Measurements from ENCODE around the gene RAB28. TPM values are rescaled to one million over a fixed set of nuclear protein-coding genes. Genes with fewer than 3 reads are reported as not detected.

The RAB28 gene
- total RNA-seq, 4 donors from 2014 or later: 7.2 to 14.9 (median 13.1) TPM

DNA sequence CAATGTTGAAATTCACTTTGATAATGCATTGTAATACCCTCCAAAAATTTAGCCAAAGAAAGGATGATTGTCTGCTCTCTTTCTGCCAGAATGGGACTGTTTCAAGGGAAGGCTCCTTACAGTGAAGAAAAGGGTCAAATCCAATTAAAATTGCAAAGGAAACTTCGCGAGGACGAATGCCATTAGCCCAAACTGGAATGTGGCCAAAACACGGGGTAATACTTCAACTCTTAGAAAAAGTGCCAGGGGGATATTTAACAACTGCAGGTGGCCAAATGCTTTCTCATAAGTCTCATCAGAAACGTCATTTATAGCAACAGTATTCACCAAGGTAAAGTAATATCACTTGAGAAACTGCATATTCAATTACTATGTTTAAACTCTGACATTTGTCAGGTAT is 31.1 kb upstream of the RAB28 start:
- TF ChIP-seq POLR2A (IDR thresholded peaks at IDR 0.05): no peak
- TF ChIP-seq, protein P1, sequence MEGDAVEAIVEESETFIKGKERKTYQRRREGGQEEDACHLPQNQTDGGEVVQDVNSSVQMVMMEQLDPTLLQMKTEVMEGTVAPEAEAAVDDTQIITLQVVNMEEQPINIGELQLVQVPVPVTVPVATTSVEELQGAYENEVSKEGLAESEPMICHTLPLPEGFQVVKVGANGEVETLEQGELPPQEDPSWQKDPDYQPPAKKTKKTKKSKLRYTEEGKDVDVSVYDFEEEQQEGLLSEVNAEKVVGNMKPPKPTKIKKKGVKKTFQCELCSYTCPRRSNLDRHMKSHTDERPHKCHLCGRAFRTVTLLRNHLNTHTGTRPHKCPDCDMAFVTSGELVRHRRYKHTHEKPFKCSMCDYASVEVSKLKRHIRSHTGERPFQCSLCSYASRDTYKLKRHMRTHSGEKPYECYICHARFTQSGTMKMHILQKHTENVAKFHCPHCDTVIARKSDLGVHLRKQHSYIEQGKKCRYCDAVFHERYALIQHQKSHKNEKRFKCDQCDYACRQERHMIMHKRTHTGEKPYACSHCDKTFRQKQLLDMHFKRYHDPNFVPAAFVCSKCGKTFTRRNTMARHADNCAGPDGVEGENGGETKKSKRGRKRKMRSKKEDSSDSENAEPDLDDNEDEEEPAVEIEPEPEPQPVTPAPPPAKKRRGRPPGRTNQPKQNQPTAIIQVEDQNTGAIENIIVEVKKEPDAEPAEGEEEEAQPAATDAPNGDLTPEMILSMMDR (IDR thresholded peaks at IDR 0.05): no peak
- WGBS, 2 donors: 16 to 20% methylated on average over 5 of the region's 5 CpGs
- intact Hi-C loops (cut with DNase I; ENCODE audit: low total_unique reads): no loop called here
- no peak overlapping the region for H3K4me3 ChIP-seq (ENCODE audit: low read depth, poor library complexity, severe bottlenecking)
- DNase-seq (ENCODE audit: low spot score in 2 of 2): no peak

DNA sequence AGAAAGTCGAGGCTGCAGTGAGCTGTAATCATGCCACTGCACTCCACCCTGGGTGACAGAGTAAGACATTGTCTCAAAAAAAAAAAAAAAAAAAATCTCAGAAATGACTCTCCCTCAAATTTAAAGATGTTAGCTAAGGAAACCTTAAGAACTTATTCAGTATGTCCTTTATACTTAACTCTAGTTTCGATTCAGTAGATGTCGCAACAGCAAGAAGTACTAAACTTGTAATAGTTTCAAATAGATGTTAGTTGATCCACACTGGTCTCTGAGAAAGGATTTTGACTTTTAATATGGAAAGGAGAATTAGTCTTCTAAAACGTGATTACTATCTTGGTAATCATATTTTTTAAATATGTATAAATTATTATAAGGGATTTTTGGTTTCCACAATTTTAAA is 30.6 kb upstream of the RAB28 start:
- DNase-seq (ENCODE audit: low spot score in 2 of 2): no peak
- intact Hi-C loops (cut with DNase I; ENCODE audit: low total_unique reads): no loop called here
- 74 to 83% methylated on average over 4 of the region's 4 CpGs for WGBS, 2 donors
- H3K4me3 ChIP-seq (ENCODE audit: low read depth, poor library complexity, severe bottlenecking): no peak overlapping the region
- TF ChIP-seq POLR2A (IDR thresholded peaks at IDR 0.05): no peak
- TF ChIP-seq, protein P1 (IDR thresholded peaks at IDR 0.05): no peak

DNA sequence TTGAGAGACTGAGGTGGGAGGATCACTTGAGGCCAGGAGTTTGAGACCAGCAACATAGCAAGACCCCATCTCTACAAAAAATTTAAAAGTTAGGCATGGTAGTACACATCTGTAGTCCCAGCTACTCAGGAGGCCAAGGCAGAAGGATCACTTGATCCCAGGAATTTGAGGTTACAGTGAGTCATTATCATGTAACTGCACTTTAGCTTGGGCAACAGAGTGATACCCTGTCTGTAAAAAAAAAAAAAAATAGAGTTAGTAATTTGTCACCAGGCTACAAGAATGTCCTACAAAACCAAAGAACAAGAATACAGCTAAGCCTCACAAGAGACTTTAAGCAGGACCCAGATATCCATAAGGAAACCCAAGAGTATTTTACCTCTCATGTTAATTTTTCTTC is 27.0 kb upstream of the RAB28 start:
- TF ChIP-seq, protein P1 (IDR thresholded peaks at IDR 0.05): no peak
- no peak for TF ChIP-seq POLR2A (IDR thresholded peaks at IDR 0.05)
- no peak overlapping the region for H3K4me3 ChIP-seq (ENCODE audit: low read depth, poor library complexity, severe bottlenecking)
- DNase-seq (ENCODE audit: low spot score in 2 of 2): no peak
- intact Hi-C loops (cut with DNase I; ENCODE audit: low total_unique reads): no loop called here

DNA sequence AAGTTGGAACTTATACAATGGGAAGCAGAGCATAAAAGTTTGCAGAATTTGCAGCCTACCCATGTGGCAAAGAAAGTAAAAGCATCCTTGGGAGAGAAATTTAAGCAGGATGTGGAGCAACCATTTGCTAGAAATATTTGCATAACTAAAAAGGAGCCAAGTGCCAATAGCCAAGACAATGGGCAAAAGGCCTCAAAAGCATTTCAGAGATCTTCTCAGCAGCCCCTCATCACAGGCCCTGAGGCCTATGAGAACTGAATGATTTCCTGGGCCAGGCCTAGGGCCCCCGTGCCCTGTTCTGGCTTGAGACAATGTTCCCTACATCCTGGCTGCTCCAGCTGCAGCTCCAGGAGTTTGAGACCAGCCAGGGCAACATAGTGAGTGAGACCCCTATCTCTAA is 25.3 kb upstream of the RAB28 start:
- intact Hi-C loops (cut with DNase I; ENCODE audit: low total_unique reads): no loop called here
- 64 to 88% methylated on average over 1 of the region's 1 CpG for WGBS, 2 donors

DNA sequence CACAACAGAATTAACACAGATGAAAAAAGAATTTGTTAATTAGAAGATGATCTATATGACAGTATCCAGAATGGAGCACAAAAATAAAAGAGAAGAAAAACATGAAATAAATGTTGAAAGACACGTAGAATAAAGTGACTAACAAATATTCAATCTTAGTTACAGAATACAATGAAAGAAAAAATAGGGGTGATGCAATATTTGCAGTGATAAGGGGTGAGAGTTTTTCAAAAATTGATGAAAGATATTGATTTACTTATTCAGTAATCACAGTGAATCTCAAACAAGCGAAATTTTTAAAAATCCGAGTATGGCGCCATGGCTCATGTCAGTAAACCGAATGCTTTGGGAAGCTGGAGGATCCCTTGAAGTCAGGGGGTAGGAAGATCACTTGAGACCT is 20.2 kb upstream of the RAB28 start:
- no peak for DNase-seq (ENCODE audit: low spot score in 2 of 2)
- H3K4me3 ChIP-seq (ENCODE audit: low read depth, poor library complexity, severe bottlenecking): no peak overlapping the region
- intact Hi-C loops (cut with DNase I; ENCODE audit: low total_unique reads): no loop called here
- TF ChIP-seq POLR2A (IDR thresholded peaks at IDR 0.05): no peak
- TF ChIP-seq, protein P1 (IDR thresholded peaks at IDR 0.05): no peak
- WGBS, 2 donors: 93 to 96% methylated on average over 5 of the region's 5 CpGs

More for the DNA sequence above, 25.3 kb upstream of the RAB28 start:
- no peak overlapping the region for H3K4me3 ChIP-seq (ENCODE audit: low read depth, poor library complexity, severe bottlenecking)
- no peak for TF ChIP-seq POLR2A (IDR thresholded peaks at IDR 0.05)
- TF ChIP-seq, protein P1 (IDR thresholded peaks at IDR 0.05): no peak
- DNase-seq (ENCODE audit: low spot score in 2 of 2): no peak

DNA sequence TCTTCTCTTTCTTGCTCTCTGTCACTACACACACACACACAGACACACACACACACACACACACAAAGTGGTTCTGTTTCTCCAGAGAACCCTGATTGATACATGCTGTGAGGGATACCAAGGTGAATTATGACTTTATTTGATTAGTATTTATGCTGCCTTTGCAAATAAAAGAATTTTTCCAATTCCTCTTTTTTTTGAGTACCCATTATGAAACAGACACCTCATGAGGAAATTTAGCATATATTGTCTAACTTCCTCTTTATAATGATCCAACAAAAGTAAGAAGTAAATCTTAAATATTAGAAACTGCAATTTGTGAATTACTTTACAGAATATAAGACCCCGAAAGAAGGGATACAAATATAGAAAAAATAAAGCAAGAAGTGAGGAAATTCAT is 14.3 kb upstream of the RAB28 start:
- H3K4me3 ChIP-seq (ENCODE audit: low read depth, poor library complexity, severe bottlenecking): no peak overlapping the region
- WGBS, 2 donors: 83 to 86% methylated on average over 1 of the region's 1 CpG
- TF ChIP-seq, protein P1 (IDR thresholded peaks at IDR 0.05): no peak
- no peak for DNase-seq (ENCODE audit: low spot score in 2 of 2)
- intact Hi-C loops (cut with DNase I; ENCODE audit: low total_unique reads): no loop called here

Data from lower leg skin (tissue), 4 donors.